Eye (tissue), 1 donor: ENCODE measurements around the gene CLEC4G.

Experiments
- DNase-seq: peaks from one replicate; pipeline ENCODE4 v3.0.0-alpha.2; 2015

CLEC4G gene

DNA sequence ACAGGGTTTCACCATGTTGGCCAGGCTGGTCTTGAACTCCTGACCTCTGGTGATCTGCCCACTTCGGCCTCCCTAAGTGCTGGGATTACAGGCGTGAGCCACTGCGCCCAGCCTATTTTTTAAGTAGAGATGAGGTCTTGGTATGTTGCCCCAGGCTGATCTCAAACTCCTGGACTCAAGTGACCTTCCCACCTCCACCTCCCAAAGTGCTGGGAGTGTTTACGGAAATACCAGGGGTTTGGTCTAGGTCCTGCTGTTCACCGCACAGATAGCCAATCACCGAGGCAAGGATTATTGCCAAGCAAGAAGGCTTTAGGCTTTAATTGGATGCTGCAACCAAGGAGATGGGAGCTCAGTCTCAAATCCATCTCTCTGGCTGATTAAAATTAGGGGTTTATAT lies 11.6 kb downstream of the CLEC4G start:
- no peak for DNase-seq

DNA sequence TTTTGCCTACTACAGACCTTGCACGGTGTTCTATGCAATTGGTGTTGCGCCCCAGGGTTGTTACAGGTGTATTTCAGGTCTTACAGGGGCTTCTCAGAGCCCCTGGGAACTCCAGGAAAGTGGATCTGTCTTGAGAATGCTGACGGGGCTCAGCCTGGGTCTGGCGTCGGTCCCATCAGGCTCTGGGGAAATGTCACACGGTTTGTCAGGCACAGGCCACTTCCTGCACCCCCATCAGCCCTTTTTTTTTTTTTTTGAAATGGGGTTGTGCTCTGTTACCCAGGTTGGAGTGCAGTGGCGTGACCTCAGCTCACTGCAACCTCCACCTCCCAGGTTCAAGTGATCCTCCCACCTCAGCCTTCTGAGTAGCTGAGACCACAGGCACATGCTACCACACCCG lies 13.2 kb downstream of the CLEC4G start:
- no peak for DNase-seq

DNA sequence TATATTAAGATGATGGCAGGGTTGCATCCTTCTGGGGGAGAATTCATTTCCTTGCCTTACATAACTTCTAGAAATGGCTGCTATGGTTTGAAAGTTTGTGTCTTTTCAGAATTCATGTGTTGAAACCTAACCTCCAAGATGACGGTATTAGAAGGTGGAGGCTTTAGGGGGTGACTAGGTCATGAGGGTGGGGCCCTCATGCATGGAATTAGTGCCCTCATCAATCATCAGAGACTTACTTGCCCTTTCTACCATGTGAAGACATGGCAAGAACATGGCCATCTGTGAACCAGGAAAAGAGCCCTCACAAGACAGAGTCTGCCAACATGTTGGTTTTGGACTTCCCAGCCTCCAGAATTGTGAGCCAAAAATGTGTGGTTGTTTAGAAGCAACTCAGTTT lies 15.1 kb downstream of the CLEC4G start:
- DNase-seq = no peak

DNA sequence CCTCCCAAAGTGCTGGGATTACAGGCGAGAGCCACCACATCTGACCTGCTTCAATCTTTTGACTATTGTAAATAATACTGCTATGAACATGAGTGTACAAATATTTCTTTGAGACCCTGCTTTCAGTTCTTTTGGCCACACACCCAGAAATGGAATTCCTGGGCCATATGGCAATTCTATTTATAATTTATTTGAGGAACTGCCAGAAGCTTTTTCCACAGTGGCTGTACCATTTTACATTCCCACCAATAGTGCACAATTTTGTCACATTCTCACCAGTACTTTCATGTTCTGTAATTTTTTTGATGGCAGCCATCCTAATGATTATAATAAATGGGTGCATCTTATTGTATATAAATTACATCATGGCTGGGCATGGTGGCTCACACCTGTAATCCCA lies 16.2 kb downstream of the CLEC4G start:
- DNase-seq = no peak

DNA sequence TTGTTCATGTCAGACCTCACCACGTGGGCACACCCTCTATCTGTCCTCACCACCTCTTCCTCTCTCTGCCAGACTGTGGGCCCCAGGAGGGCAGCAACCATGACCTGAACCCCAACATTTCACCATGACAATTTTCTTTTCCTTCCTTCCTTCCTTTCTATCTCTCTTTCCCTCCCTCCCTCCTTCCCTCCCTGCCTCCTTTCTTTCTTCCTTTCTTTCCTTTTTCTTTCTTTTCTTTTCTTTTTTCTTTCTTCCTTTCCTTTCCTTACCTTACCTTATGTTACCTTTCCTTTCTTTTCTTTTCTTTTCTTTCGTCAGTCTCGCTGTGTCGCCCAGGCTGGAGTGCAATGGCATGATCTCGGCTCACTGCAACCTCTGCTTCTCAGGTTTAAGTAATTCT lies 21.3 kb downstream of the CLEC4G start:
- DNase-seq = no peak

DNA sequence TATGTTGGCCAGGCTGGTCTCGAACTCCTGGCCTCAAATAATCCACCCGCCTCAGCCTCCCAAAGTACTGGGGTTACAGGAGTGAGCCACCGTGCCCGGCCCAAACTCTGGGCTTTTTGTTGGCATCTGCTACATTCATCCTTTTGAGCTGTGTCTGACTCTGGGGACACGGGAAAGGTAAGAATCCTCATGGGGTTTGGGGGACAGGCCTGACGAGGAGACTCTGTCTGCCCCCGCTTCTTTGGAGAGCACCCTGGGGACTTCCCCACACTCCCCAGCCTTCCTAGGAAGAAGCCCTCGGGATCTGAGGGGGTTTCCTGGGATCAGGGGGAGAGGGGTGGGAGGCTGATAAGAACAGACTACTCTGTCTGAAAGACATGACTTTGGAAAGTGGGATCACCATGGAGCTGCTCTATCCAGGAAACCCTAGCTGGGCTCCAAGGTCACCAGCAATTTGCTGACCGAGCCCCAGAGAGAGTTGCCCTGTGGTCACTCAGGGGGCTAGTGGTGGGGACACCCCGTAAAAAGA lies 21.9 kb downstream of the CLEC4G start:
- DNase-seq = no peak

DNA sequence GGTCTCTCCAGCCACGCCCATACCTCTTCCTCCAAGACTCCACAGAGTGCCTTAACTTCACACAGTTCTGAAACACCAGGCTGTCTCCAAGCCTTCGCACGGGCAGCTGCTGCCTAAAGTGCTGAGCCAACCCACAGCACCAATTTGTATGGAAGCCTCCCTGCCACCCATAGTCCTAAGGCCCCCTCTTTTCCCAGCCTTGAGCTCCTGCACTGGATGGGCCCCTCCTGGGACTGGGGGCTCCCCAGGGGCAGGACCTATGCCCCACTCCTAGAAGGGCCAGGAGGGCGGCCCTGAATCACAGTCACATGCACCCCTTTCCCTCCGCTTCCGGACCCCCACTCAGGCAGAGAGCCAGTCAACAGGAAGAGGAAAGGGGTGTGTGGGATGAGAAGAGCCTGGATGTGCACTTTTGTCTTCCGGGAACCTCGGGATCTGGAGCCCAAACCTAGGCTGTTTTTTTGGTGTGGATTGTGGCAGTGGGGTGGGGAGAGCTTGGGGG lies 24.9 kb downstream of the CLEC4G start:
- no peak for DNase-seq

DNA sequence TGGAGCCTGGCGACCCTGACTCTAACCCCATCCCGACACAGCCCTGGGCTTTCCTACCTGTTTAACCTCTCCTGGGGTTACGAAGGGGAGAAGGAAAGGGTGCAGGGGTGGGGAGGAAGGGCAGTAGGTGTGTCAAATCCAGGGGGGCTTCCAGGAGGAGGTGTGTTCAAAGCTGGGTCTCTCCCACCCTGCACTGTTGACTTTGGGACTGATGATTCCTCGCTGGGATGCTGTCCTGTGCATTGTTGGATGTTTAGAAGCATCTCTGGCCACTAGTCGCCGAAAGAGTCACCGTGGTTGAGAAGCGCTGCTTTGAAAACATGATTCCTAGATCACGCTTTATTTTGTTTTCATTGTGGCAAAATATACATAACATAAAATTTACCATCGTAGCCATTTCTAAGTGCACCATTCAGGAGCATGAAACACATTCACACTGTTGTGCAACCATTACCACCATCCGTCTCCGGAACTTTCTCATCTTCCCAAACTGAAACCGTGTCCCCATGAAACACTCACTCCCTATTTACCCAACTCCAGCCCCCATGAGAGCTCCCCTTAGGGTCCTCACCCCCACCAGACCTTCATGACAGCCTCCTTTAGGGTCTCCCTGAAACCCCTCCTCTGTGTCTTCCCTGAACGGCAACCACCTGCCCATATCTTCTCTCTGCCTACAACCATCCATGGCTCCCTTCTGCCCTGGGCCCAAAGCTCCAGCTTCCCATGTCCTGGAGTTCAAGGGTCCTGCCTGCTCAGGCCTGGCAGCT lies 25.5 kb downstream of the CLEC4G start:
- no peak for DNase-seq

DNA sequence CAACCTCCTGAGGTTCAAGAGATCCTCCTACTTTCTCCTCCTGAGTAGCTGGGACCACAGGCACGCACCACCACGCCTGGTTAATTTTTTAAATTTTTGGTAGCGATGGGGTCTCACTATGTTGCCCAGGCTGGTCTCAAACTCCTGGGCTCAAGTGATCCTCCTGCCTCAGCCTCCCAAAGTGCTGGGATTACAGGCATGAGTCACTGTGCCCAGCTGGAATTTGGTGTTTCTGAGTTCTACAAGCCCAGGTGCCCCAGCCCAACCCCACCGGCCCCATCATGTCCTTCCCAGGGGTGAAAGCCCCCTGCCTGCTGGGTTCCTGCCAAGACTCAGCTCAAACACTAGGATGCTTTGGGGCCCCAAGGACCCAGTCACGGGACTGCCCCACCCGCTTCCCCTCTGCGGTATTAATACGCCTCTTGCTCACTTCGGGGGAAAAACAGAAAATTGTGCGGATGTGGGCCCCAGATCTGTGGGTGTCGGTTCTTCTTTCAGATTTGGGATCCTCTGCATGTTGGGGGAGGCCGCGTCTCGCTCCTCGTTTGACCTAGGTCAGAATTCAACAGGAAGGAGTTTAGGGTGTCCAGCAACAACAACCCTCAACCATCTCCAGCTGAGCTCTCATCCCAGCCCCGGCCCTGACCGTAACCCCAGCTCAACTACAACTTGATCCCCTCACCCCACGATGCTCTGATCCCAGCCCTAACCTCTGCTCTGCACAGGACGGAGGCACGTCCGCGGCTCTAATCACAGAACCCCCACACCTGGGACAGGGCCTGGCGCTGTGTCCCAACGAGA lies 26.3 kb downstream of the CLEC4G start:
- no peak for DNase-seq

DNA sequence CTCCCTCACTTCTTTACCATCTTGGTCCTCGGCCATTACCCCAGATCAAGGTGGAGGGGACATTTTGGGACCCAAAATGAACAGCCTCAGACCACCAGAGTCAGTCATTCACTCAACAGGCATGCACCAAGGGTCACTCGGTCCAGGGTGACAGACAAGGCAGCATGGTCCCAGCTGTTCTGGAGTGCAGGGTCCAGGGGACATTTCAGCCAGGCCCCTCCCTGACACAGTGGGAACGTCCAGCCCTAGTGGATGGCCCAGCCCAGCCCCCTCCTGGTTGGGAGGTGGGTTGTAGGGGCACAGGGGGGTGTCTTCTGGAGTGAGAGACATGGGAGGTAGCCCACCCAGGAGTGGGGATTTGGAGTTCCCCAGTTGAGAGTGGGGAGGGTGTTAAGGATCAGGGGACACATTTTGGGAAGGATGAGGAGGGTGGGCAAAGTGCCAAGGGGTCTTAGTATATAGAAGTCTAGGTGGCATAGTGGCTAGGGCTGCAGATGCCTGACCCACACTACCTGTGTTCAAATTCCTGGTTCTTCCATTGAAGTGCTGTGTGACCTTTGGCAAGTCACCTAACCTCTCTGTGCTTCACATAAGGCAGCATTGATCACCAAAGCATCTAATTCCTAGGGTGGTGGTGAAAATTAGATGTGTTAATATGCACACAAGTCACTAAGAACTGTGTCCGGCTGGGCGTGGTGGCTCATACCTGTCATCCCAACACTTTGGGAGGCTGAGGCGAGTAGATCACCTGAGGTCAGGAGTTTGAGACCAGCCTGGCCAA lies 27.4 kb downstream of the CLEC4G start:
- no peak for DNase-seq

DNA sequence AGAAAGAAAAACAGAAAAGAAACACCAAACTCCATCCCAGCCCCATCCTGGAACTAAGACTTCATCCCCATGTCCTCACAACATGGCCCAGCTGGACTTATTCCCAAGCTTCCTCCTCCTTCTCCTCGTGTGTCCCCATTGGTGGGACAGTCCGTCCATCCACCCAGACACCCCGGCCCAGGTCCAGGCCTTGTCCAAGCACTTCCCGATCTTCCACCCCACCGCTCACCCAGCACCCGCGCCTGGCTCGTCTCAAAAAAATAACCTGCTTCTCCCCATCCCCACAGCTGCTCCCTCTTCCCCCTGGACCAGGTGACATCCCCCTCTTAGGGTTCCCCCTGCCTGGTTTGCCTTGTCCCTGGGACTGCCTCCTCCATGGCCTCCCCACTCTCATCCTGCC lies 28.6 kb downstream of the CLEC4G start:
- DNase-seq = no peak

DNA sequence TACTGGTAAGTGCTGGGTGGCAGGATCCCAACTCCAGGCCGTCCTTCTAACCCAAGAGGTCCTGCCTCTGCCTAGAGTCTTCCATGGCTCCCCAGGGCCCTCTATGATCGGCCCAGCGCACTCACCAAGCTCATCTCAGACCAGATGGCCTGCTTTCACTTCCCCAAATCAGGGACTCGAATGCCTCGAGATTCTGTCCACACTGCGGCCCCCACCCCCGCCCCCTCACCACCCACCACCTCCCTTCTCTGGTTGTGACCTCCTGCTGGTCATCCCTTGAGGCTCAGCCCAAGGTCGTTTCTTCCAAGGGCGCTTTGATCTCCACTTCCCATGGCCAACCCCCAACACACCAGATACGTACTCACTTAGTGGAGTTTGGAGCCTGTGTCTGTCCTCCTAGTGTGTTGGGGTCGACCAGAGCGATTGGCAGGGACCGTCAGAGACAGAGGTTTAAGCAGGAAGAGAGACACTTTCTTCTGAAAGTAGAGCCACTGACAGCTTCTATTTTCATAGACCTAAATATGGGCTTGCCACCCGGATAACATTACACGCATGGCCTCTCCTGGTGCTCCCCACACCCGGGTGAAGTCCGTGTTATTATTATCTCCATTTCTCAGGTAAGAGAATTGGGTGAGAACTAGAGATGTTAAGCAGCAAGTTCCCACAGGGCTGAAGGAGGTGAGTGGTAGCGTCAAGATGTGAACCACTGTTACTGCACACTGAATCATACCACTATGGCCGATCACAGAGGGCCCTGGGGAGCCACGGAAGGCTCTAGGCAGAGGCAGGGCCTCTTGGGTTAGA lies 30.1 kb downstream of the CLEC4G start, which contains the start of gene FCER2:
Gene FCER2 (minus strand): TSS at position 478 of the 804 bp plus-strand sequence. CDS start 2,371 bp downstream, outside the sequence.
- DNase-seq = no peak

DNA sequence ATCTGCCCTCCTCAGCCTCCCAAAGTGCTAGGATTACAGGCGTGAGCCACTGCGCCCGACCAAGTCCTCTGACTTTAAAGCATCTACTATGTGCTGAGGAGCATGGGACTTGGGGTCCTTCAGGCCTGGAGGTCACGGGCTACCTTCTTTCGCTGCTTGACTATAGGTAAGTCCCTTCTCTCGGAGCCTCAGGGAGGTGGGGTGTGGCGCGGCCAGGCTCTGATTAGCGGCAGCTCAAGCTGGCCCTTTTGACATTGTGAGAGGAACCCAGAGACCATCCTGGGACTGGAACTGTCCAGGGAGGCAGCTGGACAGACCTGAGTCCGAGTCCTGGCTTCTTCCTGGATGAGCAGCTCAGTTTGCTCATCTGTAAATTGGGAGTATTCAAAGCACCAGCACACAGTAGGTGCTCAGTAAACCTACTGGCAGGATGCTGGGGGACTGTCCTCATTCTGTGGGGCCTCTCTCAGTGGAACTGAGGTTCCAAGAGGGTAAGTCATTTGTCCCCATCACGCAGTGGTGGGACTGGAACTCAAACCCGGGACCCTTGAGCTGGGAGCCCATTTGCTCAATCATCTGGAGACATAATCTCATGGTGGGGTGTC lies 30.8 kb downstream of the CLEC4G start:
- no peak for DNase-seq

DNA sequence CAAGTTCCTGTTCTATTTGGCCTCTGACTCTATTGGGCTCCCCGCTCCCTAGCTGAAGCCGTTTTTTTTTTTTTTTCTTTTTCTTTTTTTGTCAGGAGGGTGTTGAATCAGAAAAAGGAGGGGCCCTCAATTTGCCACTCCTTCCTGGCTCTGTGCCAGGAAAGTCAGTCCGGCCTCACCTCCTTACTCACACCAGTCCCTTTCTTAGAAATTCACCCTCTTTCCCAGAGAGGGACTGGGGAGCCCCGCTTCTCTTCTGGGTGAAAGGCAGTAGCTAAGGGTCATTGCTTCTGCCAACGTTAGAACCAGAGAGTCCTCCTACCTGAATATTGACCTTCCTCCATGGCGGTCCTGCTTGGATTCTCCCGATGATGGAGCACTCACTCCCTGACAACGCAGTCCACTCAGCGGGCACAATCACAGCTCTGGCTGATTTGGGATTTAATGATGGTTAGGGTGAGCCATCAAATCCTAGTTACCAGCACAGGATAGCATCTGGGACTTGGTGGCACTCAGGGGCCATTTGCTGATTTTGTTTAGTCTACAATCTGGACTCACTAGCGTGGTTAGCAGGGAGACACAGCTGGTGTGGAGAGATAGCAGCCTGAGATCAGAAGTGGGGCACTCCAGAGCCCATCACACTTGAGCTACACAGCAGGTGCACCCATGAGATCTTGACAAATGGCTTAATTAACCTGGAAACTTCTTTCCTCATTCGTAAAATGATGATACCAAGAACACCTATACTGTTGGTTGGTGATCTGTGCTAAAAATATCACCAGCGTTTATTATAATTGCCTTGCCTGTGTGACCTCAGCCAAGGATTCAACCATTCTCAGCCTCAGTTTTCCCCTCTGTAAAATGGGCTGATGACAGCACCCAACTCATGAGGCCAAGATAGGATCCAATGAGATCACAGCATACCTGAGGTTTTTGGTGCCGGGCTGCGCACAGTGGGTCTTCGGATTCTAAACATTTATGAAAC lies 32.2 kb downstream of the CLEC4G start:
- DNase-seq = no peak

DNA sequence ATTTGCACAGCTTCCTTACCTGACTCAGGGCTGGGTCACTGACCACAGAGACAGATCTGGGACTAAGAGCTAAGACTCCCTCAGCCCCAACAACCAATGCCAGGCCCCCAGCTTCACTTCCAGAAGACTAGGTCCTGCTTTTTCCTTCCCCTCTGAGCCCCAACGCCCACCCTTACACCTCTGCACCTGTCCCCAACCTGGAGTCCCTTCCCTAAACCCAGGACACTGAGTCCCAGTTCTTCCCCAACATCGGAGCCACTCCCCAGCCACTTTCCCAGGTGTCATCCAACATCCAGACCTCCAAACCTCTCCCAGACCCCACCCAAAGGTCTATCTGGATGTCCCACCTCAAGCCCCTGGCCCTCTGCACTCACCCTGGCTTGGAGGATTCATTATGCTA lies 32.9 kb downstream of the CLEC4G start:
- no peak for DNase-seq

DNA sequence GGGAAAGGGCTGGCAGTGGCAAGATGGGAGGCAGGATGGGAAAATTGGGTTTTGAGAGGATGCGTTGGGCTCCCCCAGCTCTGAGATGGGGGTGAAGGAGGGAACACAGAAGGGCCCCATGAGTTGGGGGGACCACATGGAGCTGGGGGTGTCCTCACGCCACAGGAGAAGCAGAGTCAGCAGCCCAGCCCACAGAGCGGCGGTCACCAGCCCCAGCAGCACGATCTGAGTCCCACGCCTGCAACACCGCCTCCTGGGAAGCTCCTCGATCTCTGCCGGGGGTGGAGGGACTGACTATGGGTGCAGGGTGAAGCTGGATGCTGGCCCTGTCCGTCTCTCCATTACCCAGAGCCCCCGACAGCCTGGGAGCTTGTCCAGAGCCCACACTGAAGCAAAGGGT lies 33.3 kb downstream of the CLEC4G start:
- no peak for DNase-seq

DNA sequence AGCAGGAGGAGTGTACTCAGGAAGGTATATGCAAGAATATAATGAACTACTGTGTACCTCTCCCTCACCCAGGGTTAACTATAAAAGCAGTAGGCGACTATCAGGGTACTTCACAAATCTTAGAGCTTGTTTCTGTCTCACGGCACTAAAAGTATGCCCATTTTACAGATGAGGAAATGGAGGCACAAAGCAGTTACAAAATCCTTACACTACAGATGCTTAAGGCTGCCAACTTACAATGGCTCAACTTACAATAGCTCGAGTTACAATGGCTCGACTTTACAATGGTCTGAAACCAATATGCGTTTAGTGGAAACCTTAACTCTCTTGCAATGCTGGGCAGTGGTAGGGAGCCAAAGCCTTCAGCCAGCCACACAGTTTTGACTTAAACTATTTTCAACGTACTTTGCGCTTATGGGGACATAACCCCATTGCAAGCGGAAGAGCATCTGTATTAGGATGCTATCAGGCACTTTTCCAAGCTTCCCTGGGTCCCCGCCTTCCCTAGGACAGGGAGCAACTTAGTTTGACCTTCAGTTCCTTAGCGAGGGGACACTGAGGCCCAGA lies 34.1 kb downstream of the CLEC4G start:
- no peak for DNase-seq

DNA sequence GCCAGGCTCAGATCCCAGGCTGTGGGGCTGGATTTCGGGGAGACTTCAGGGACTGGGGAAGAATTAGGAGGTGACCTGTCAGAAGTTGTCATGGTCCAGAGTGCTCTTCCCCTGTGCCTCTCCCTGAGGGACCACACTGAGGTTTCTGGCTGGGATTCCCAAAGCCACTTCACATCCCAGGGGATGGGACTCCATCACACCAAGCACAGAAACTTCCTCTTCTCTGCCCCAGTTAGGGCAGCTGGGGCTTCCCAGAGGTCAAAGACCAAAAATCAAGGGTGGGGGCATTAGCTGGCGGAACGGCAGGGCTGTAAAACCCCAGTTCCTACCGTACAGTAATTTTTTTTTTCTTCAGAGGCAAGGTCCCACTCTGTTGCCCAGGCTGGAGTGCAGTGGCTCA lies 37.4 kb downstream of the CLEC4G start:
- no peak for DNase-seq

DNA sequence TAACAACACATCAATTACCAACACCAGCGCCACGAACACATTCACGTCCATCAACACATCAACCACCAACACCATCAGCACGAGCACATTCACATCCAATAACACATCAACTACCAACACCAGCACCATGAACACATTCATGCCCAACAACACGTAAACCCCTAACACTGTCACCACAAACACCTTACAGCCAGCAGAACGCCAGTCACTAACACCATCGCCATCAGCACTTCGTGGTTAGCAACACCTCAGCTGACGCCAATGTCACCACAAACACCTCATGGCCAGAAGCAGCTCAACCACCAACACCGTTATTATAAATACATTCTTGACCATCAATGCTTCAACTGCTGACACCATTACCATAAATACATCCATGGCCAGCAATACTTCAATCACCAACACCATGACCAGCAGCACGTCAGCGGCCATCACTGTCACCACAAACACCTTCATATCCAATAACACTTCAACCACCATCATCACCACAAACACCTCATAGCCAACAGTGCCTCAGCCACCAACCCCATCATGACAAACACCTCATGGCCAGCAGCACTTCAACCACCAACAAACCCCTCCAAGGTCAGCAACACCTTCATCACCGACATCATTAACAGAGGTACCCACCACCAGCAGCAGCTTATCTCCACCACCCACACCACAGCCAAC lies 39.4 kb downstream of the CLEC4G start:
- DNase-seq = no peak

DNA sequence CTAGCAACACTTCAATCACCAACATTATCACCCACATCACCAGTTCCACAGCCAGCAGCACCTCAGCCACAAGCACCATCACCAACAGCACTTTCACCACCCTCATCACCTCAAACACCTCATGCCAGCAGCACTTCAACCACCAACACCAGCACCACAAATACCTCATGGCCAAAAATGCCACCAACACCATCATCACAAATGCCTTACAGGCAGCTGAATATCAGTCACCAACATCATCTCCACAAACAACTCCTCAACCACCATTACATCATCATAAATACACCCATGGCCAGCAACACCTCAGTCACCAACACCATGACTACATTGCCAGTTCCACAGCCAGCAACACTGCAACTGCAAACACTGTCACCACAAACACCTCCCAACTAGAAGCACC lies 40.4 kb downstream of the CLEC4G start:
- no peak for DNase-seq
